GM19328 (cell line): ENCODE measurements around the gene SLC25A42.
"Not testable (repeated sequence)": the region's sequence is repeated elsewhere in the genome, so short reads cannot be mapped to it uniquely, and the experiment has no call there.

ENCODE experiments used
- ATAC-seq: cut with Tn5 transposase; IDR thresholded peaks from one replicate; pipeline ENCODE4 v1.9.1; 2021; ENCODE audit warnings: mild to moderate bottlenecking, moderate library complexity; ENCODE audit not compliant: unreplicated experiment

The SLC25A42 gene

GRCh38 chr19:19101540-19101939 is 37.7 kb downstream of the SLC25A42 start:
- no peak for ATAC-seq

- ATAC-seq: not testable (repeated sequence)
Measured at GRCh38 chr19:19102566-19102965, 38.8 kb downstream of the SLC25A42 start.

DNA sequence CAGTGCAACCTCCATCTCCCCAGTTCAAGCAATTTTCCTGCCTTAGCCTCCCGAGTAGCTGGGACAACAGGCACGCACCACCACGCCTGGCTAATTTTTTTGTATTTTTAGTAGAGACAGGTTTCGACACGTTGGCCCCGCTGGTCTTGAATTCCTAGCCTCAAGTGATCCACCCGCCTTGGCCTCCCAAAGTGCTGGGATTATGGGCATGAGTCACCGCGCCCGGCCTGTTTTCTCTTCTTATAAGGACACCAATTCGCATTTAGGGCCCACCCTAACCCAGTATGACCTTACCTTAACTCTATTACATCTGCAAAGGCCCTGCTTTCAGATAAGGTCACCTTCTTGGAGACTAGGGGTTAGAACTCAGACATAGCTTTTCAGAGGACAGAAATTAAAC is 39.4 kb downstream of the SLC25A42 start:
- no peak for ATAC-seq

DNA sequence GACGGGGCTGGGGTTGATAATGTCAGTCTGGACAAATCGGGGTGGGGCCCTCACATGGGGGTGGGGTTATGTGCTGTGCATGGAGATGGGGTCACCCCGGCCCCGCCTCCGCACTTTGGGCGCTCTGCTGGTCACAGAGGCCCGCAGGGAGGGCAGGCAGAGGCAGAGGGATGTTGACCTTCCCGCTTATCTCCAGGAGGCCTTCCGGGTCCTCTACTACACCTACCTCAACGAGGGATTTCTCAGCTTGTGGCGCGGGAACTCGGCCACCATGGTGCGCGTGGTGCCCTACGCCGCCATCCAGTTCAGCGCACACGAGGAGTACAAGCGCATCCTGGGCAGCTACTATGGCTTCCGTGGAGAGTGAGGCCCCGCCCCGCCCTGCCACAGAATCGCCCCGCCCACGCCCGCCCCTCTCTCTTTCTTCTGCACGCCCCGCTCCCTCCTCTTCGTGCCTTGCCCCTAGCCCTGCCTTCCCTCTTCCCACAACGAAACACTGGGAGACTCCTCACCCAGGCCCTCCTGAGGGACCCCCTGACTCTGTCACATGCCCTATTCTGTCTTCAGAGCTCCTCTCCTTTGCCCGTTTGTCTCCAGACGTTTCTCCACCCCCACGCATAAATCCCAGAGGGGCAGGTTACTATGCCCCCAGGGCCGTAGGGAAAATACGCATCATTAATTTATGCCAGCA is 41.7 kb downstream of the SLC25A42 start:
- no peak for ATAC-seq

GRCh38 chr19:19106056-19106551 is 42.3 kb downstream of the SLC25A42 start:
- ATAC-seq: no peak

- ATAC-seq: not testable (repeated sequence)
Measured at GRCh38 chr19:19106938-19107337, 43.1 kb downstream of the SLC25A42 start.

GRCh38 chr19:19107654-19108053 is 43.9 kb downstream of the SLC25A42 start:
- ATAC-seq: no peak

GRCh38 chr19:19109601-19110000 is 45.8 kb downstream of the SLC25A42 start:
- ATAC-seq: no peak

DNA sequence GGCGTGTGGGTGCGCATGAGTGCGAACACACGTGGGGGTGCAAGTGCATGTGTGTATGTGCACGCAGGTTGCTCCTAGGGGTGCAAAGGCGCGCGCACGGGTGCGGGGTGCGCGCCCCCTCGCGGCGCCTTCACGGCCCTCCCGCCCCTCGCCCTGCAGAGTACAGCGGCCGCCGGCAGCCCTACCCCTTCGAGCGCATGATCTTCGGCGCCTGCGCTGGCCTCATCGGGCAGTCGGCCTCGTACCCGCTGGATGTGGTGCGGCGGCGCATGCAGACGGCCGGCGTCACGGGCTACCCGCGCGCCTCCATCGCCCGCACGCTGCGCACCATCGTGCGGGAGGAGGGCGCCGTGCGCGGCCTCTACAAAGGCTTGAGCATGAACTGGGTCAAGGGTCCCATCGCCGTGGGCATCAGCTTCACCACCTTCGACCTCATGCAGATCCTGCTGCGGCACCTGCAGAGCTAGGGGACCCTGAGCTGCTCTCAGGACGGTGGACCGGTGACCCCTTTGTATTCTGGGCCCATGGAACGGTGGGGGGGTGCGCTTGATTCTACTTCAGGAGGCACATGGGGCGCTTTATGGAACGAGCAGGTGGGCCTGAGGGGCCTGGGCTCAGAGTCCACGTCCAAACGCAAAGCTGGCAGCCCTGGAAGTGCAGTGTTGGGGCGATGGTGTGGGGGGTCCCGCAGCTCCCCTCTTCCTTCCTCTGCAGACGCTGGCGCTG is 46.8 kb downstream of the SLC25A42 start:
- no peak for ATAC-seq

DNA sequence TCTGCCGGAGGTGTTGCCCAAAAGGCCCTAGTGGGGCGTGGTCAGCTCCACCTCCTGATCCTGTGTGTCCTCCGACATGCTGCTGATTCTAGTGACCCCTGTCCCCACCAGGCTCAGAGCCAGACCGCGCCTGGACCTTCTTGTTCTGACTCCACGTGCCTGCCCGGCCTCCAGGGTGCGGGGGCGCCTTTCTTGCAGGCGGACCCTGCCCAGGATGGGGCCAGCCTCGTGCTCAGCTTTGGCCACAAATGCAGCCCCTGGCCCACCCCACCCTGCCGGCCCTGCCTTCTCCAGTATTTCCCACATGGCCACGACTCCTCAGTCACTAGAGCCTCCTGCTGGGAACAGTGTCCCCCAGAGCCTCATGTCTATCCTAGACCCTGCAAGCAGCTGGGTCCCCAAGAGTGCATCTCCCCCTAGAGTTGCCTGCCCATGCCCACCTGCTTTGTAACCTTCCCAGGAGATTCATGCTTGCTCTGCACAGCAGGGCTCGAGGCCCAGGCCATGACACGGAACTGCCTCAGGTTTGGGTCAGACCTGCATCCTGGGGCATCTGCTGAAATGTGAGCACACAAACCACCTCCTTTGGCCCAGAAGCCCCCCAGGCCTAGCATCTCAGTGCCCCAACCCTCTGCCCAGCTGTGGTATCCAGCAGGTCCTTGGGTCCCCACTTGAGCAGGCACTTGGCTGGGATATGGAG is 47.5 kb downstream of the SLC25A42 start:
- ATAC-seq: no peak

GRCh38 chr19:19111967-19112580 is 48.3 kb downstream of the SLC25A42 start:
- no peak for ATAC-seq

GRCh38 chr19:19113040-19113626 is 49.3 kb downstream of the SLC25A42 start:
- no peak for ATAC-seq

GRCh38 chr19:19115954-19116353 is 52.2 kb downstream of the SLC25A42 start:
- no peak for ATAC-seq

GRCh38 chr19:19119325-19120237 is 55.8 kb downstream of the SLC25A42 start:
- ATAC-seq: no peak

DNA sequence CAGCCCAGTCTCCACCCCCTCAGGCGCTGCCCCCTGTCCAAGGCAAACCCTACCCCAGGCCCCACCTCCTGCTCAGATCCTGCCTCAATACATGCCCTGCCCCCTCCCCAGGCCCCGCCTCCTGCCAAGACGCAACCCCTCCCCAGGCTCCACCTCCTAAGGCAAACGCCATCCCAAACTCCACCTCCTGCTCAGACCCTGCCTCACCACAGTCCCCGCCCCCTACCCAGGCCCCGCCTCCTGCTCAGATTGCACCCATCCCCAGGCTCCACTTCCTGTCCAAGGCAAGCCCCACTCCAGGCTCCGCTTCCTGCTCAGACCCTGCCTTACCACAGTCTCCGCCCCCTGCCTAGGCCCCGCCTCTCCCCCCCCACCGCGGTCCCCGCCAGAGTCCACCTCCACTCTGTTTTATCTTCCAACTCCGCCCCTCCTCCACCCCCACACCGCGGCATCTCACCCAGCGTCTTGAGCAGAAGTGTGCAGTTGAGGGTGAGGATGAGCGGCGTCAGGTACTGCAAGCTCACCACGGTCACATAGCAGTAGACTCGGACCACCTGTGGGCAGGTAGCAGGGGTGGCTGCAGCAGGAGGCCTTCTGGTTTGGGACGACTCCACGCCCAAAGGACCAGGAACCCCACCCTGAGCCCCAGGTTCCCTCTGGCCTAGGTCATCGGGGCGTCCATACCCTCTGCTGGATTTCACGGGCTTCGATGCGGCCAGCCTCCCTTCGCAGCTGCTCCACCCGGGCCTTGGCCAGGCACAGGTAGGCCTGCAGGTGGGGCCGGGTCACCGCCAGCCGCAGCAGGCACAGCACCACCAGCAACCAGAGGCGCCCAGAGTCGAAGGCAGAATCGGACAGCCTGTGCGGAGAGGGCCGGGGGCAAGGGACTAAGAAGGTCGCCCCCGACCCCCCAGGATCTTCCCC is 56.8 kb downstream of the SLC25A42 start:
- no peak for ATAC-seq

- no peak for ATAC-seq
Measured at GRCh38 chr19:19121371-19121770, 57.6 kb downstream of the SLC25A42 start.

GRCh38 chr19:19122902-19123301 is 59.1 kb downstream of the SLC25A42 start:
- ATAC-seq: no peak

DNA sequence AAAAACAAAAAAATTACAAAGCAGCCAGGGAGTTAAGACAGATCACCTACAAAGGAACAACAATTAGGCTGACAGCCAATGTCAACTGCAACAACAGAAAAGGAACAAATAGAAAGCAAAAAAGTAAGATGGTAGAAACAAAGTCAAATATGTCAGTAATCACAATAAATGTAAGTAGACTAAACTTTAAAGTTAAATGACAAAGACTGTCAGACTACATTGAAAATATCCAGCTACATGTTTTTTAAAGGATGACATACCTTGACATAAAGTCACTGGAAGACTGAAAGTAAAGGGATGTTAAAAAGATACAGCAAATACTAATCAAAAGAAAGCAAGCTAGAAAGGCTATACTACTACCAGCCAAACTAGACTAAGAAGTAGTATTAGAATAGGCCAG is 59.6 kb downstream of the SLC25A42 start:
- ATAC-seq: no peak

DNA sequence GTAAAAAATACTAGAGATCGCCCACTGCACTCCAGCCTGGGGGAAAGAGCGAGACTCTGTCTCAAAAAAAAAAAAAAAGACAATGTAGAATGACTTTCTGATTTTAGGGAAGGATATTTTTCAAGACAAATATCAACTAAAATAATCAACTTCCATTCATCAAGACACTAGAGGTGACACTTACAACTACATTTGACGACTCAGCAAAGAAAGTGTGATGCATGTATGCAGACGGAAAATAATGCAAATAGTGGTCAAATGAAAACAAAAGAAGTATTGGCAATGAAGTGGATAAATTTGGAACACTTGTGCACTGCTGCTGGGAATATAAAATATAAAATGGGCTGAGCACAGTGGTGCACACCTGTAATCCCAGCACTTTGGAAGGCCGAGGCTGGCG is 62.3 kb downstream of the SLC25A42 start:
- ATAC-seq: no peak
